Dendritic cell treated with granulocyte-macrophage colony-stimulating factor and Interleukin-4, amounts not matched to agents 40 ng/mL and 50 ng/mL, for 4 days (primary cell): Measurements from ENCODE around the gene ROBO1.

Experiments
- H3K27ac Mint-ChIP-seq: one replicate; pipeline ENCODE4 v1.8.0; 2022; ENCODE audit warnings: mild to moderate bottlenecking, mixed read lengths
- H3K27me3 Mint-ChIP-seq: one replicate; pipeline ENCODE4 v1.8.0; 2022; ENCODE audit warnings: mild to moderate bottlenecking, mixed read lengths
- H3K36me3 Mint-ChIP-seq: one replicate; pipeline ENCODE4 v1.8.0; 2022; ENCODE audit warnings: low read depth, mixed read lengths
- H3K4me1 Mint-ChIP-seq: one replicate; pipeline ENCODE4 v1.8.0; 2022; ENCODE audit warnings: low read depth, mixed read lengths
- H3K4me3 Mint-ChIP-seq: one replicate; pipeline ENCODE4 v1.8.0; 2022; ENCODE audit warnings: mild to moderate bottlenecking, moderate library complexity, mixed read lengths
- H3K9me3 Mint-ChIP-seq: one replicate; pipeline ENCODE4 v1.8.0; 2022; ENCODE audit warnings: mixed read lengths
- intact Hi-C: fragments of 100-400 bp; cut with micrococcal nuclease; formaldehyde crosslinking; loops from one replicate; pipeline ENCODE4 v1.15.0; 2022

Gene ROBO1

DNA sequence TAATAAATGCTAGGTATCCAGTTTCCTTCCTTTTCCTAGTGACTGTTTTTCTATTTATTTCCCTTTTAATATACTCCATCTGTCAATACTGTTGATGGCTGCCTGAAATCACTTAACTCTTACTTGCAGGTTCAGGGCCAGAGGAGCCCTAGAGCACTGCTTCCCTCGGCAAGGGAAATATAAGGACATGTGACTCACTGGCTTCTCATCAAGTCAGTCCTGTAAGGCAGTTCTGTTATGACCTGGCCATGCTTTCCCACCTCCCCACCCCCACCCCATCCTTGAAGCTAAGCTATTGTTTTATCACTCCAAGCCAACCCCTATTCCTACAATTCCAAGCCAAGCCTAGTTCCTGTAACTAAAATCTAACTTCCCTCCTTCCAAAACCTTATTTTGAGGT, 800.7 kb downstream of the ROBO1 start:
- H3K27ac Mint-ChIP-seq: no peak overlapping the region
- no peaks in the 10 kb centered on the region for H3K9me3 Mint-ChIP-seq
- no peaks in the 10 kb centered on the region for H3K36me3 Mint-ChIP-seq
- H3K27me3 Mint-ChIP-seq: no peaks in the 10 kb centered on the region
- H3K4me1 Mint-ChIP-seq: no peaks in the 10 kb centered on the region
- no peak overlapping the region for H3K4me3 Mint-ChIP-seq
- intact Hi-C loops: no loop called here

DNA sequence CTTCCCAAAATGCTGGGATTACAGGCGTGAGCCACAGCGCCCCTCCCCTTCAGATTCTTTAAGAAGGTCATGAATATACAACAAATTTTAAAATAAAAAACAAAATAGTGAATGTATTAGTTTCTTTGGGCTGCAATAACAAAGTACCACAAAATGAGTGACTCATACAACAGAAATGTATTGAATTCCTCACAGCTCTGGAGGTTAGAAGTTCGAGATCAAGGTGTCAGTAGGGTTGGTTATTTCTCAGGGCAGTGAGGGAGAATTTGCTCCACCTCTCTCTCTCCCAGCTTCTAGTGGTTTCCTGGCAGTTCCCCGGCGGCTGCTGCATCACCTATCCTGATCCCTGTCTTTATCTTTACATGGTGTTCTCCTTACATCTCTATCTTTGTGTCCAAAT, 804.0 kb downstream of the ROBO1 start:
- H3K9me3 Mint-ChIP-seq: no peaks in the 10 kb centered on the region
- intact Hi-C loops: no loop called here
- H3K27ac Mint-ChIP-seq: no peak overlapping the region
- H3K27me3 Mint-ChIP-seq: no peaks in the 10 kb centered on the region
- no peaks in the 10 kb centered on the region for H3K4me1 Mint-ChIP-seq
- H3K4me3 Mint-ChIP-seq: no peak overlapping the region
- H3K36me3 Mint-ChIP-seq: no peaks in the 10 kb centered on the region

DNA sequence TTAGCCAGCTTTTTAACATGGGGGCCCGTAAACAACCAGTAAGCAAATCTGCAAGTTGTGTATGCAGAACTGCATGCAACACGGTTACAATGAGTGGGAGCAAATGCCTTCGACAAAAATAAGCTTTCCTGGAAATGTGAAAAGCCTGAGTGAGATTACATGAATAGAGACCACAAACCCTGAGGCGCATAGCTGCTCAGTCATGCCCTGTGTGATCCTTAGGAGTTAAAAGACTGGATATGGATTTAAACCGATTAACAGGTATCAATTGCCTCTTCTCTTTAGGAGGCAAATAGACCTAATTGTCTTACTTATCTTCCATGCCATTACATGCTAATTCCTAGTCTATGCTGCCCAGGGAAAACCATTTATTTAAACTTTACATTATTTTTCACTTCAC, 810.3 kb downstream of the ROBO1 start:
- H3K36me3 Mint-ChIP-seq: no peaks in the 10 kb centered on the region
- no peaks in the 10 kb centered on the region for H3K9me3 Mint-ChIP-seq
- no peaks in the 10 kb centered on the region for H3K27me3 Mint-ChIP-seq
- intact Hi-C loops: no loop called here
- H3K4me1 Mint-ChIP-seq: no peaks in the 10 kb centered on the region
- no peak overlapping the region for H3K27ac Mint-ChIP-seq
- H3K4me3 Mint-ChIP-seq: no peak overlapping the region

DNA sequence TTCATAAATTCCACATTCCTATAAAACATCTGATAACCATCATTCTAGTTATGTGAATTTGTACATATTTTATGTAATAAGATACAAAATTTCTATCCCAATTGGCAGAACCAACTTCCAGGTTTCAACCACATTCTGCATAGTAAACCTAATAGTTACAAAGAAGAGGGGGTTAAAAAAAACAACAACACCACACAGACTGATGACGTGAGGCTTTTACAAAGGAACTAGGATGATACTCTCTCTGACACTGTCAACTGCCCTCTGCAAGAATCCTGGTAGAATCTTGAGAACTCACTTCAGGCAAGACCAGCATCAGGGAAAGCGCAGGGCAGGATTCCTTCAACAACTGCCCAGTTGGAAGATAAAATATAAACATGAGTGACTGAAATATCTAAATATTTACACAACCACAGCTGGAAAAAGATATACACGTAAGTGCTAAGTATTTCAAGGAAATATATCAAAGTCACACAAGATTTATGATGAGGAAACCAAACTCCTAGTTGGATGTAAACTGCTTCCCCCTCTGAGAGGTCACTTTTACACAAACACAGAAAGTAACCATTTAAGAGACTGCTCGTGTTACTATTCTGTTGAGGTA, 816.4 kb downstream of the ROBO1 start:
- intact Hi-C loops: no loop called here
- Mint-ChIP-seq H3K4me1 (no peaks in the 10 kb centered on the region), H3K27ac (no peak overlapping the region), H3K4me3 (no peak overlapping the region), H3K36me3 (no peaks in the 10 kb centered on the region), H3K27me3 (no peaks in the 10 kb centered on the region), H3K9me3 (peaks cover 12% of the 10 kb centered on the region)

DNA sequence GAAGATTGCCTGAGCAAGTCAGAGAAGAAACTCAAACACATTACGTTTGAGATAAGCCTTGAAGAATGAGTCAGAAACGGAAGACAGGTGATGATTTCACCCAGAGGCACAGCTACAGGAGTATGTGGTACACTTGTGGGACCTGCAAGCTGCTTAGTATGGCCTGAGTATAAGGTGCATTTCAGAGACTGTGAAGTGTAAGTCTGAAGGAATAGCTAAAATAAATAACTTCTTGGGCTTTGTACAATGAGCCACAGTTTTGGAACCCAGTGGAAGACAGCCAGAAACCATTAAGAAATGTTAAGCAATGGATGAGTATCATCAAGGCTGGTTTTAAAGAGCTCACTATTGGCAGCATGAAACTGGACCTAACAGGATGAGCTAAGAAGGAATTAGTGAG, 826.2 kb downstream of the ROBO1 start:
- Mint-ChIP-seq H3K9me3 (peaks cover 58% of the 10 kb centered on the region), H3K4me1 (no peaks in the 10 kb centered on the region), H3K4me3 (no peak overlapping the region), H3K36me3 (no peaks in the 10 kb centered on the region), H3K27ac (no peak overlapping the region), H3K27me3 (no peaks in the 10 kb centered on the region)
- intact Hi-C loops: no loop called here

DNA sequence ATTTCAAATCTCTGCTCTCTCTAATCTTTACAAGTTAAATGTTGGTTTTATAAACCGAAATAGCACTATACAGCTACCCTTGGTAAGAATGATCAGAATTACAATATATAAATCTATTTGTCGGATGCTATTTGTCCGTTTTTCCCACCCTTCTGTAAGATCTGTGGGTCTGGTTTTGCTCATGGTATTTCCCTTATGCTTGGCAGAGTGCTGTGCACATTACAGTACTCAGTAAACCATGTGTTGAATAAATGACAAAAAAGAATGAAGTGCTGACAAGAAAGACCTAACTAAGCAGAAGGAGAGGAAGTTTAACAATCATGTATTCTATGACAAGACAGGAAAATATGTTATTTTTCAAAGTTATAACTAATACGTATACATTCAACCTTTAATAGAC, 827.2 kb downstream of the ROBO1 start:
- no peaks in the 10 kb centered on the region for H3K36me3 Mint-ChIP-seq
- intact Hi-C loops: no loop called here
- H3K4me1 Mint-ChIP-seq: no peaks in the 10 kb centered on the region
- H3K9me3 Mint-ChIP-seq: peaks cover 53% of the 10 kb centered on the region
- H3K27me3 Mint-ChIP-seq: no peaks in the 10 kb centered on the region
- no peak overlapping the region for H3K27ac Mint-ChIP-seq
- H3K4me3 Mint-ChIP-seq: no peak overlapping the region

DNA sequence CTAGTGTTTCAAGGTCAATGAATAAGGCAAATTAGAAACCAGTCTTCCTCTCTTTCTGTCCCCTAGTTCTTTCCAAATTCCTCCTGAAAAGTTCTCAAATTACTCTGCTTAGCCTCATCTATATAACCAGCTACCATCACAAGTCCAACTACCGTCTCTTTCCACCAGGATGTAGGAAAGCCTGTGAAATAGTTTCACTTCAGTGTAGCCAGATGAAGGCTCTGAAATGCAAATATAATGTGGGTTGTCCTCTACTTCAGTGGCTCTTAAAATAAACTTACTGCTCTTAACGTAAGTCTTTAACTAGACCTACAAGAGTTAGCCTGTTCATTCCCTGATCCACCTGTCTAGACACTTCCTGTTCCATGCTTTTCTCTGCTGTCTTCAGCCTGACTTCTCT, 827.7 kb downstream of the ROBO1 start:
- H3K27ac Mint-ChIP-seq: no peak overlapping the region
- intact Hi-C loops: no loop called here
- no peaks in the 10 kb centered on the region for H3K36me3 Mint-ChIP-seq
- peaks cover 48% of the 10 kb centered on the region for H3K9me3 Mint-ChIP-seq
- H3K4me3 Mint-ChIP-seq: no peak overlapping the region
- H3K27me3 Mint-ChIP-seq: no peaks in the 10 kb centered on the region
- H3K4me1 Mint-ChIP-seq: no peaks in the 10 kb centered on the region

DNA sequence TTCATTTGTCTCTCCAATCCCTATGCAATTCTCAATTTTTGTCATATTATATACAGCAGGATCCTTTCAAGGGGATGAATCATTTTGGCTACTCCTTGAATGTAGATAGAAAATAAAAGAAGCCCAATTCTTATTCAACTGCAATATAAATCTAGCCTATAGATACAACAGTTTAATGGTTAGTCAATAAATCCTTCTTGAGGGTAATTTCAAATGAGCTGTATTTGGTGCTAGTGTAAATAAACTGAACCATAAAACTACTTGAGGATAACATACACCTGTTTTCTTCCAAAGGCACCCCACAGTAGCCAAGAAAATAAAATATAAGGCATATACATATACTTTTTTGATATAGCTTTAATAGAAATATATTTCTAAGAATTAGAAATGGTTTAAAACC, 830.3 kb downstream of the ROBO1 start:
- Mint-ChIP-seq H3K36me3 (no peaks in the 10 kb centered on the region), H3K27me3 (no peaks in the 10 kb centered on the region), H3K27ac (no peak overlapping the region), H3K9me3 (peaks cover 34% of the 10 kb centered on the region), H3K4me1 (no peaks in the 10 kb centered on the region), H3K4me3 (no peak overlapping the region)
- intact Hi-C loops: no loop called here

DNA sequence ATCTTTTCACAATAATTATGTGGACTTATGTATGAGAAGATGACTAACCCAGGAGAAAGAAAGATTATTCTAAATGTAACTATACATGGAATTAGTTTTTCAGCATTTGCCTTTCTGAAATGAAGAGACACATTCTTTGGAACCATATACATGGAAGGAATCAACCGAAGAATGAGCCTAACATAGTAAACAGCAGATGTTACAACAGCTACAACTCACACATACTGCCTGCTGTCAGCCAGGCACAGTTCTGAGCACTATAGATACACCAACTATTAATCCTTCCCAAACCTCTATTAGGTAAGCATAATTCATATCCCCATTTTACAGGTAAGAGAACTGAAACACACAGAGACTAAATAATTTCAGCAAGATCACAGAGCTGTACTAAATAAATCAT, 840.0 kb downstream of the ROBO1 start:
- Mint-ChIP-seq H3K36me3 (no peaks in the 10 kb centered on the region), H3K9me3 (peaks cover 11% of the 10 kb centered on the region), H3K27me3 (no peaks in the 10 kb centered on the region), H3K4me1 (no peaks in the 10 kb centered on the region), H3K4me3 (no peak overlapping the region), H3K27ac (no peak overlapping the region)
- intact Hi-C loops: no loop called here

DNA sequence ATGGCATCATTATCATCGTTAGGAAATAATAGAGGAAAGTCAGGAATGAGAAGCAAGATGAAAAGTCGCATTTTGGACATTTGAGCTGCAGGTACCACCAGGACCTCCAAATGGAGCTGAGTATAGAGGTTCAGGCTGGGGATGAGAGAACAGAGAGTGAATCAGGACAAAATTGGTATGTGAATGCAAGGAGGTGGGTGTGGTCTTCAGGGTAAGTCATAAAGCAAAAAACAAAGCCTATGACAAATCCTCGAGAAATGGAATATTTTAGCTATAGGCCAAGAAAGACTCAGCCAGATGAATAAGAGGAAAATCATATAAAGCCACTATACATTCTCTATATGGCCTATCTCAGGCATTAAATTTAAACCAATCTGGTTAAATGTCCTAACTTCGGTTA, 841.3 kb downstream of the ROBO1 start:
- no peaks in the 10 kb centered on the region for H3K4me1 Mint-ChIP-seq

DNA sequence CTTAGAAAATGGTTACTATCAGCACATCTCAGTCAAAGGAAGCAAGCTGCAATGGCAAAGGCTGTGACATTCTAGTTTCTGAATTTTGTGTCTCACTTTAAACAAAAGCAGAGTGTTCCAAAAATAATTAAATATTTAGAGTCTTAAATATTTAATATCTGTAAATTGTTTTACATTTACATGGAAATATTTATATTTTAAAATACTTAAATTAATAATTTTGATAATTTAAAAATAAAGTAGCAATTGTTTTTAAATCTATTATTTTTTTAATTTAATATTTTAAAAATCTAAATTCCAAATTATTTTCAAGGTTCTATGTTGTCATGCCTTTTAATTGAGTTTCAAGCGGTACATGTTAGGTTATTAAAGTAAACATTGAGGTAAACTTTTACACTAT, 843.1 kb downstream of the ROBO1 start:
- H3K27ac Mint-ChIP-seq: no peak overlapping the region
- no peaks in the 10 kb centered on the region for H3K27me3 Mint-ChIP-seq
- intact Hi-C loops: no loop called here
- H3K9me3 Mint-ChIP-seq: peaks cover 11% of the 10 kb centered on the region
- H3K4me1 Mint-ChIP-seq: no peaks in the 10 kb centered on the region
- H3K4me3 Mint-ChIP-seq: no peak overlapping the region
- no peaks in the 10 kb centered on the region for H3K36me3 Mint-ChIP-seq

More for the DNA sequence above, 841.3 kb downstream of the ROBO1 start:
- Mint-ChIP-seq H3K4me3 (no peak overlapping the region), H3K36me3 (no peaks in the 10 kb centered on the region), H3K27me3 (no peaks in the 10 kb centered on the region), H3K9me3 (peaks cover 11% of the 10 kb centered on the region), H3K27ac (no peak overlapping the region)
- intact Hi-C loops: no loop called here

DNA sequence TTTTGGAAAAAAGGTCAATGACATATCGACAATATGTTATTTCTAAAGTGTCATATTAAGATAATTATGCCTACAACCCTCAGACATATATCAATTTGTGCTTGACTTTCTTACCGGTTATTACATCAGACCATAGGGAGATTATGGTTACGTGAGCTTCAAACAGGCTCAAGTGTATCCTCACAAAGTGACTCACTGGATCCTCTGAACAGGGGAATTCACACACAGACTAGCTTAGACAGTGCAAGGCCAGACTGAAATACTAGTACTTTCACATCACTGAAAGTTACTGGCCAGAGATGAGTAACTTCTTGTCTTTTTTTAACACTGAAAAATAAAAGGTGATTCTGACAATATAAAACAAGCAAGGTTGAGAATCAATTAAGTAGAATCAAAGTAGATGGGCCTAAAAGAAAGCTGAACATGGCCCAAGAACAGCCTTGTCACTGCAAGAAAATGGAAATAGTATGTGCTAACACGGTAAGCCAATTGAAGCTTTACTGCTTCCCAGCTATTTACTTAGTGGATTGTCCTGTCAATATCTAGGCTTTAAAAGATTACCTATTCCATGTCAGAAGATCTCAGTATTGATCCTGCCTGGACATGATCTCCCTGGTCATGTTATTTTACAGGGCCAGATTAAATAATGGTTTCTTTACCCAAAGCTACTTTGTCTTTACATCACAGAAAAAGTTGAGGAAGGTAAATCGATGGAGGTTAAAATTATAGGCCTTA, 848.6 kb downstream of the ROBO1 start:
- Mint-ChIP-seq H3K36me3 (no peaks in the 10 kb centered on the region), H3K27me3 (no peaks in the 10 kb centered on the region), H3K27ac (no peak overlapping the region), H3K4me1 (no peaks in the 10 kb centered on the region), H3K4me3 (no peak overlapping the region), H3K9me3 (no peaks in the 10 kb centered on the region)
- intact Hi-C loops: no loop called here

DNA sequence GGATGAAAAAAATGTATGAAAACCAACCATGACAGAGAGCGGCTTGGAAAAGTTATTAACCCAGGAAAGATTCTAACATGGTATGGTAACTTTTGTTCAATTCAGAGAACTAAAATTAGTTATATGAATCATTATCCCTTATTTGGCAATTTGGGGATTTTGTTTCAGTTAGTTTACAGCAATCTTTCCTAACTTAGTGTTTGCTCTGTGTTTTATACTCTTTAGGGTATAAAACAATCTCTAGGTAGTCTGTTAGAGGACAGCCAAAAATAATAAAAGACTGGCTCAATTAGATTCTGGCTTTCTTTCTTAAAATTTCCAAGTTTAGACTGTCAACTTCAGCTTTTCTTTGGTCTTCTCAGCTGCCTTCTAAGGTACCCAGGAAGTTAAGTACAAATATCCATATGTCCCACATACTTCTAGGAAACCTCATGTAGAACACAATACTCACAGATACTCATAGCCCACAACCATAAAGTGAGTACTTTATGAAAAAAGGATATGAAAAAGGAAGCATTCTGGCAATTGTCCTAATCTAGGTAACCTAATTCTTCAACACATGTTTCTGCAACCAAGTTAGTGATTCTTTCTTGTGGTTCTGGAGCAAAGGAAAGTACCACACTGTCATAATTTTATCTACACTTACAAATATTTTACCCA, 849.3 kb downstream of the ROBO1 start:
- Mint-ChIP-seq H3K9me3 (no peaks in the 10 kb centered on the region), H3K4me3 (no peak overlapping the region), H3K4me1 (no peaks in the 10 kb centered on the region), H3K36me3 (no peaks in the 10 kb centered on the region), H3K27me3 (no peaks in the 10 kb centered on the region), H3K27ac (no peak overlapping the region)
- intact Hi-C loops: no loop called here

DNA sequence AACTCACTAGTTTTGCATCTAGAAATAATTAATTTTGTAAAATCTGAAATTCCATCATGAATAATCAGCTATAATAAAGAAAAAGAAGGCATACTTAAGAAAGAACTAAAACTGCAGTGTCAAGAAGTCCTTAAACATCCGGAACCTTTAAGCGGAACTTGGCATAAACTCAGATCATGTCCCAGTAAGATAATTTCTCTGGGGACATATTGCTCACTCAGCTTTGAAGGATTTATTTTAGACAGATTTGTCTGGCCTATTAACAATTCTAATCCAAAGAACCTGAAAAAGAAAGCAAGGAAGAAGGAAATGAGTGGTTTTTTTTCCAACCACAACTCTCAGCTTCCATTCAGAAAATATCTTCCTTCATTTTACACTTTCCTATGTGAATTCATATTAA, 850.3 kb downstream of the ROBO1 start:
- Mint-ChIP-seq H3K4me1 (no peaks in the 10 kb centered on the region), H3K9me3 (no peaks in the 10 kb centered on the region), H3K36me3 (no peaks in the 10 kb centered on the region), H3K27me3 (no peaks in the 10 kb centered on the region), H3K4me3 (no peak overlapping the region), H3K27ac (no peak overlapping the region)
- intact Hi-C loops: no loop called here
